Muscle layer of colon (tissue), 2 donors: ENCODE data around the gene ERC1.

Source experiments
- H3K27ac ChIP-seq: one replicate; pipeline ENCODE4 v1.7.0; 2013; ENCODE audit warnings: low read depth, mild to moderate bottlenecking, low read length, moderate library complexity
- H3K27me3 ChIP-seq, 2 donors: one replicate each; pipeline ENCODE4 v1.7.0; 2013; ENCODE audit warnings: low read length in 2 of 2, mild to moderate bottlenecking in 2 of 2; ENCODE audit not compliant: insufficient read depth in 2 of 2, control insufficient read depth in 1 of 2
- H3K36me3 ChIP-seq: one replicate; pipeline ENCODE4 v1.7.0; 2013; ENCODE audit warnings: mild to moderate bottlenecking, low read length; ENCODE audit not compliant: insufficient read depth
- H3K4me1 ChIP-seq: one replicate; pipeline ENCODE4 v1.7.0; 2013; ENCODE audit warnings: mild to moderate bottlenecking, low read length; ENCODE audit not compliant: insufficient read depth
- H3K4me3 ChIP-seq, 2 donors: one replicate each; pipeline ENCODE4 v1.7.0; 2013; ENCODE audit warnings: low read length in 2 of 2, low read depth in 1 of 2, mild to moderate bottlenecking in 1 of 2, moderate library complexity in 1 of 2
- H3K9ac ChIP-seq: one replicate; pipeline ENCODE4 v1.7.0; 2013; ENCODE audit warnings: low read length
- H3K9me3 ChIP-seq: one replicate; pipeline ENCODE4 v1.7.0; 2013; ENCODE audit warnings: mild to moderate bottlenecking, low read length
- donor health status: abdominal sarcoma.
- donor health status: Adenocarcinoma of cecum.

Gene ERC1

GRCh38 chr12:1398673-1399072, 407.6 kb downstream of the ERC1 start:
- Histone ChIP-seq H3K9me3 (no peaks in the 10 kb centered on the region), H3K4me3 (no peak overlapping the region), H3K27me3 (no peaks in the 10 kb centered on the region), H3K27ac (no peak overlapping the region), H3K9ac (no peak overlapping the region), H3K4me1 (no peaks in the 10 kb centered on the region), H3K36me3 (no peaks in the 10 kb centered on the region)

- no peak overlapping the region for H3K4me3 ChIP-seq
- H3K27me3 ChIP-seq, result no peaks in the 10 kb centered on the region
- no peak overlapping the region for H3K27ac ChIP-seq
- no peaks in the 10 kb centered on the region for H3K36me3 ChIP-seq
- H3K9me3 ChIP-seq, result no peaks in the 10 kb centered on the region
- no peaks in the 10 kb centered on the region for H3K4me1 ChIP-seq
- H3K9ac ChIP-seq, result no peak overlapping the region
Measured at GRCh38 chr12:1401891-1402290, 410.9 kb downstream of the ERC1 start.

- H3K4me3 ChIP-seq, result no peak overlapping the region
- no peaks in the 10 kb centered on the region for H3K4me1 ChIP-seq
- no peaks in the 10 kb centered on the region for H3K36me3 ChIP-seq
- H3K27ac ChIP-seq, result no peak overlapping the region
- no peaks in the 10 kb centered on the region for H3K9me3 ChIP-seq
- H3K27me3 ChIP-seq, result no peaks in the 10 kb centered on the region
- no peak overlapping the region for H3K9ac ChIP-seq
Measured at GRCh38 chr12:1403417-1403816, 412.4 kb downstream of the ERC1 start.

GRCh38 chr12:1405619-1406018, 414.6 kb downstream of the ERC1 start:
- Histone ChIP-seq H3K36me3 (peaks cover 10% of the 10 kb centered on the region), H3K9ac (no peak overlapping the region), H3K4me3 (no peak overlapping the region), H3K27me3 (no peaks in the 10 kb centered on the region), H3K9me3 (no peaks in the 10 kb centered on the region), H3K27ac (no peak overlapping the region), H3K4me1 (no peaks in the 10 kb centered on the region)

DNA sequence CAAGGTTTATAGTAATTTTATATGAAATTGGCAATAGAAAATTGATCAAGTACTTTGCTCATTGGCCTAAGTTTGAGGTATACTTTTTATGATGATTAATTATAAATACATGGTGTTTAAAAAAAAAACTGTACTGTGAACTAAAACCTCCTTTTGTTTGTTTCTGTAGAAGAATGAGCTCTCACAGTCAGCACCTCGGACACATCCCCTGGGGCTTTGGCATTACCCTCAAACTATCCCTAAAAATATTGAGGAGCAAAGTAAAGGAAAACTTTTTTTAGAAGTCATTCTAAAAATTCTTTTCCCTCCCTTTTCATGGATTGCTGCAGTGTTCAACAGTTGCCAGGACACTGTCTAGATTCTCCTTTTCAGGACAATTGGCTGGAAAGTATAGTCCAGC, 419.8 kb downstream of the ERC1 start:
- H3K9me3 ChIP-seq, result no peaks in the 10 kb centered on the region
- peaks cover 13% of the 10 kb centered on the region for H3K36me3 ChIP-seq

DNA sequence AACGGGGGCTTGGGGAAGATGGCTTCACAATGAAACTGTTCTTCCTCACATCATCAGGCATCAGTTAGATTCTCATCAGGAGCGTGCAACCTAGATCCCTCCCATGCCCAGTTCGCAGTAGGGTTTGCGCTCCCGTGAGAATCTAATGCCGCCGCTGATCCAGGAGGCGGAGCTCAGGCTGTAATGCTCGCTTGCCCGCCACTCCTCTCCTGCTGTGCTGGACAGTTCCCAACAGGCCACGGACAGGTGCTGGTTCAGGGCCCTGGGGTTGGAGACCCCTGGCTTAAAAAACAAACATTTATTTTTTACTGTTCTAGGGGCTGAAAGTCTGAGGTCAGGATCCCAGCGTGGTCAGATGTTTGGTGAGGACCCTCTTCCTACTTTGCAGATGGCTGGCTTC, 422.9 kb downstream of the ERC1 start:
- peaks cover 14% of the 10 kb centered on the region for H3K36me3 ChIP-seq
- H3K4me3 ChIP-seq, result no peak overlapping the region
- no peaks in the 10 kb centered on the region for H3K27me3 ChIP-seq
- H3K27ac ChIP-seq, result no peak overlapping the region
- no peaks in the 10 kb centered on the region for H3K9me3 ChIP-seq
- no peaks in the 10 kb centered on the region for H3K4me1 ChIP-seq
- H3K9ac ChIP-seq, result no peak overlapping the region

More for the DNA sequence above, 419.8 kb downstream of the ERC1 start:
- H3K27ac ChIP-seq, result no peak overlapping the region
- no peaks in the 10 kb centered on the region for H3K27me3 ChIP-seq
- no peak overlapping the region for H3K9ac ChIP-seq
- H3K4me1 ChIP-seq, result no peaks in the 10 kb centered on the region
- H3K4me3 ChIP-seq, result no peak overlapping the region

DNA sequence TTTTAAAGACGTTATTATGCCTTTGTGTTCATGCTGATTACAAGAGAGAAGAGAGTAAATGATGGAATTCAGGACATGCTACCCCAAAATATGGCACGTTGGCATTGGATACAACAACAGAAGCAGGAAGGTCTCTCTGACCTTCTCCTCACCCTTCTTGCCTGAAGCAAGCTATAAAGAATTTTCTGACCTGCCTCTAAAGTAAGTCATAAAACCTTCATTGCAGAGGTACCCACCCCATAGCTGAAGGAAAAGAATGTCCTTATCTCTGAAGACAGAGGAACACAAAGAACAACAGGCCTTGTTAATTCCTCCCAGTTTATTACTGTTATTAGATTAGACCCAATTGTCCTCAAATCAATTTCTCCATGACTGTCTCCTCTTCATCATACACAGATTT, 427.1 kb downstream of the ERC1 start:
- Histone ChIP-seq H3K9ac (no peak overlapping the region), H3K9me3 (peaks cover 5% of the 10 kb centered on the region)

DNA sequence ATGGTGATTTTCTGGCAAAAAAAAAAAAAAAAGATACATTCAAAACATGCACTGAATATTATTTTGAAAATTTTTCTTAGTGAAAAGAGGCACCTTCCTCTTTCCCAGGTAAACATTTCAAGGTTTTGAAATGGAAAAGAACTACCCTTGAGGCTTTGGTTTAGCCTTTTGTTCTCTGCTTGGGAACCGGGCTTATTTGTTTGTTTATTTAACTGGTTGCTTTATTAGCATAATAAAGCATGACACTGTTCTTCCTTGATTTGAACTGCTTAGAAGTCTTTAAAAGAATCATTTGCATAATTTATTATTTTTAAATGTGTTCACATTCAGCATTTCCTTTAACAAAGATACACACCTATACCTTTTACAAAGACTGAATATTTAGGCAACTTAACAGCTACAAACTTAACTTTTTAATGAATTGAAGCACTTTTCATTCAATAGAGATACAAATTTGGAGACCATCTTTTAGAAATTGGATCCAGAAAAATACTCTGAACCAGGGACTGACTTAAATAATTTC, 428.9 kb downstream of the ERC1 start:
- Histone ChIP-seq H3K4me3 (no peak overlapping the region), H3K4me1 (peaks cover 7% of the 10 kb centered on the region), H3K9me3 (peaks cover 5% of the 10 kb centered on the region), H3K27ac (no peak overlapping the region), H3K9ac (no peak overlapping the region), H3K36me3 (peaks cover 4% of the 10 kb centered on the region), H3K27me3 (no peaks in the 10 kb centered on the region)

More for the DNA sequence above, 427.1 kb downstream of the ERC1 start:
- peaks cover 7% of the 10 kb centered on the region for H3K36me3 ChIP-seq
- H3K27ac ChIP-seq, result no peak overlapping the region
- no peaks in the 10 kb centered on the region for H3K4me1 ChIP-seq
- no peaks in the 10 kb centered on the region for H3K27me3 ChIP-seq
- no peak overlapping the region for H3K4me3 ChIP-seq

GRCh38 chr12:1421091-1421846, 430.2 kb downstream of the ERC1 start:
- H3K4me3 ChIP-seq, result no peak overlapping the region
- no peak overlapping the region for H3K9ac ChIP-seq
- no peaks in the 10 kb centered on the region for H3K27me3 ChIP-seq
- peaks cover 5% of the 10 kb centered on the region for H3K9me3 ChIP-seq
- H3K4me1 ChIP-seq, result peaks cover 7% of the 10 kb centered on the region
- H3K27ac ChIP-seq, result no peak overlapping the region
- peaks cover 4% of the 10 kb centered on the region for H3K36me3 ChIP-seq

- Histone ChIP-seq H3K27me3 (no peaks in the 10 kb centered on the region), H3K36me3 (peaks cover 4% of the 10 kb centered on the region), H3K4me1 (peaks cover 7% of the 10 kb centered on the region), H3K9me3 (peaks cover 5% of the 10 kb centered on the region), H3K4me3 (no peak overlapping the region), H3K27ac (no peak overlapping the region), H3K9ac (no peak overlapping the region)
Measured at GRCh38 chr12:1422604-1423315, 431.7 kb downstream of the ERC1 start.

DNA sequence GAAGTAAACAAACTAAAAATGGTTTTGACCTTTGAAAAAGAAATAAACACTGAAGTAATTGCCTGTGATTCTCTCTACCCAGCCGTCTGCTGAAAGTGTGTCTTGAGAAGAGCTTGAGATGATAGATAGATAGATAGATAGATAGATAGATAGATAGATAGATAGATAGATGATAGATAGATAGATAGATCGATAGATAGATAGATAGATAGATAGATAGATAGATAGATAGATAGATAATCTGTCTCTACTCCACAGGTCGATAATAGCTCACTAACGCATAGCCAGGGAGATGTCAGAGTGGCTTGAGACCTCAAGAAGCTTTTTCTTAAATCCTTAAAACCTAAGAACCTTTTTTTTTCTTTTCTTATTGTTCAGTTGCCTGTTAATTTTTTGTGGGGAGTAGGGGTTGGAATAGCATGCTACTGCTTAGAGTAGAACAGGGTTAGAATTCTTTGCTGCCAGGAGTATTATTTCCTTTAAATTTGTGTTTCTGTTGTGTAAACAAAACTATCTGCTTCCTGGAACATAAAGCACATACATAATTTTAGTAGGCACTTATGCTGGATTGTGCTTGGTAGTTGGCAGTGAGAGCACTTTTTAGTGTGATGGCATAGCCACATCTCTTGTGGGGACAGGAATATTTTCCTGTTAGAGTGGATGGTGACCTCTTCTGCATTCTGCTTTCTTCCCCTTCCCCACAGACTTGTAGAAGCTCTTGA, 433.8 kb downstream of the ERC1 start:
- Histone ChIP-seq H3K36me3 (no peaks in the 10 kb centered on the region), H3K9me3 (peaks cover 5% of the 10 kb centered on the region), H3K4me1 (peaks cover 7% of the 10 kb centered on the region), H3K4me3 (no peak overlapping the region), H3K27ac (no peak overlapping the region), H3K27me3 (no peaks in the 10 kb centered on the region), H3K9ac (no peak overlapping the region)
